Activated CD4-positive, alpha-beta T cell treated with anti-CD3 and anti-CD28 coated beads, Interleukin-2, Interleukin-4, amounts not matched to agents 100 ng/mL and 50 ng/mL, durations not matched to agents 16 hours and 8 hours (primary cell): ENCODE results near the gene VCP.

ENCODE experiments used
- DNase-seq: peaks from one replicate; pipeline ENCODE4 v3.0.0-alpha.2; 2020; ENCODE audit warnings: low spot score

Gene VCP

GRCh38 chr9:35014517-35014916 is 57.9 kb downstream of the VCP start:
- no peak for DNase-seq

GRCh38 chr9:35010351-35010958 is 62.0 kb downstream of the VCP start:
- no peak for DNase-seq
